Hepatocyte (in vitro differentiated cells): ENCODE measurements around the gene PCDHA4. TPM values are rescaled to one million over a fixed set of nuclear protein-coding genes. Genes with fewer than 3 reads are reported as not detected.
"Not testable (repeated sequence)": the region's sequence is repeated elsewhere in the genome, so short reads cannot be mapped to it uniquely, and the experiment has no call there.

Experiments used
- DNase-seq: peaks from one replicate; pipeline ENCODE4 v3.0.0-alpha.2; 2016; ENCODE audit warnings: low spot score
- H2AFZ ChIP-seq: fragments of 200-600 bp; sonication (generic); 2 replicates; pipeline ENCODE4 v1.6.0; 2016; ENCODE audit warnings: antibody characterized with exemption, mild to moderate bottlenecking
- H3K27ac ChIP-seq: fragments of 200-600 bp; sonication (generic); 2 replicates; pipeline ENCODE4 v1.5.1; 2016; ENCODE audit warnings: mild to moderate bottlenecking
- H3K27me3 ChIP-seq: fragments of 200-600 bp; sonication (generic); 2 replicates; pipeline ENCODE4 v1.6.1; 2016
- H3K36me3 ChIP-seq: fragments of 200-600 bp; sonication (generic); replicated peaks from 2 replicates; pipeline ENCODE4 v1.5.1; 2016; ENCODE audit warnings: low read depth; ENCODE audit not compliant: insufficient read depth
- H3K4me1 ChIP-seq: fragments of 200-600 bp; sonication (generic); 2 replicates; pipeline ENCODE4 v1.5.1; 2016; ENCODE audit warnings: mild to moderate bottlenecking, moderate library complexity; ENCODE audit not compliant: insufficient read depth
- H3K4me2 ChIP-seq: fragments of 200-600 bp; sonication (generic); 2 replicates; pipeline ENCODE4 v1.6.0; 2016
- H3K4me3 ChIP-seq: fragments of 200-600 bp; sonication (generic); 2 replicates; pipeline ENCODE4 v1.5.1; 2016; ENCODE audit warnings: mild to moderate bottlenecking
- H3K79me2 ChIP-seq: fragments of 200-600 bp; sonication (generic); 2 replicates; pipeline ENCODE4 v1.6.0; 2017; ENCODE audit warnings: mild to moderate bottlenecking
- H3K9me2 ChIP-seq: fragments of 200-600 bp; sonication (generic); replicated peaks from 2 replicates; pipeline ENCODE4 v1.6.0; 2017; ENCODE audit warnings: mild to moderate bottlenecking; ENCODE audit not compliant: insufficient read depth
- H3K9me3 ChIP-seq: fragments of 200-600 bp; sonication (generic); 2 replicates; pipeline ENCODE4 v1.5.1; 2016; ENCODE audit warnings: low read depth, mild to moderate bottlenecking
- H4K20me1 ChIP-seq: fragments of 200-600 bp; sonication (generic); 2 replicates; pipeline ENCODE4 v1.6.0; 2016; ENCODE audit warnings: mild to moderate bottlenecking; ENCODE audit not compliant: insufficient read depth, poor library complexity, severe bottlenecking
- CTCF ChIP-seq: fragments of 200-600 bp; sonication (generic); IDR thresholded peaks from 2 replicates; pipeline ENCODE4 v1.5.1; 2016; ENCODE audit warnings: antibody characterized with exemption, mild to moderate bottlenecking; ENCODE audit not compliant: poor library complexity
- EZH2 ChIP-seq: fragments of 200-600 bp; sonication (generic); IDR thresholded peaks from 2 replicates; pipeline ENCODE4 v1.6.1; 2016; ENCODE audit warnings: antibody characterized with exemption, mild to moderate bottlenecking, borderline replicate concordance
- EZH2phosphoT487 ChIP-seq: fragments of 200-600 bp; sonication (generic); IDR thresholded peaks from one replicate; pipeline ENCODE4 v1.6.1; 2018; ENCODE audit warnings: antibody characterized with exemption, mild to moderate bottlenecking, low read depth, moderate library complexity; ENCODE audit not compliant: unreplicated experiment, severe bottlenecking
- WGBS: methylation state at CpG from one replicate; pipeline ENCODE4 v1.1.6; 2016; ENCODE audit warnings: low lambda C conversion rate; ENCODE audit errors: missing lambda C conversion rate; 5-methylcytosine and 5-hydroxymethylcytosine counted together
- polyA plus RNA-seq: library from polyadenylated mRNA; unstranded; fragments of >200 nt; fragmentation: Nextera tagmentation; extraction: Ambion mirVana; gene quantifications from 2 replicates; pipeline ENCODE4 v1.2.1, GENCODE V29; 2016
- total RNA-seq: library from RNA; depleted of rRNA; stranded (reverse); fragments of >200 nt; gene quantifications from 2 replicates; pipeline ENCODE4 v1.2.3, GENCODE V29; 2014

PCDHA4 gene
- total and polyA plus RNA-seq, 2 experiments from 2014 or later = 9.1 to 30.0 TPM

- Histone ChIP-seq H2AFZ (no peak overlapping the region), H3K4me3 (no peak overlapping the region), H3K36me3 (peaks cover 2% of the 10 kb centered on the region), H3K27me3 (no peaks in the 10 kb centered on the region), H3K9me2 (no peaks in the 10 kb centered on the region), H3K4me2 (no peak overlapping the region), H3K9me3 (peaks cover 32% of the 10 kb centered on the region), H3K79me2 (no peaks in the 10 kb centered on the region), H4K20me1 (no peaks in the 10 kb centered on the region), H3K27ac (no peak overlapping the region), H3K4me1 (no peaks in the 10 kb centered on the region)
- 100% methylated on average over 26 of the region's 39 CpGs for WGBS
- TF ChIP-seq CTCF (no peak), EZH2 (no peak), EZH2phosphoT487 (no peak)
- no peak for DNase-seq
Measured at GRCh38 chr5:140796718-140797095, 10.2 kb upstream of the PCDHA4 start.

GRCh38 chr5:140800816-140801493, 5.9 kb upstream of the PCDHA4 start, which contains the start of gene PCDHA3:
PCDHA3 (plus strand) TSS chr5:140801057.
- no peak within 1 kb of the TSS for H3K27ac ChIP-seq
- no peaks in the 10 kb centered on the region for H3K4me1 ChIP-seq
- H3K9me2 ChIP-seq = no peaks in the 10 kb centered on the region
- H3K36me3 ChIP-seq = peaks cover 5% of the 10 kb centered on the region
- no peaks in the 10 kb centered on the region for H3K79me2 ChIP-seq
- H4K20me1 ChIP-seq = no peaks in the 10 kb centered on the region
- no peak within 1 kb of the TSS for H2AFZ ChIP-seq
- TF ChIP-seq EZH2phosphoT487 (no peak), EZH2 (no peak), CTCF (no peak)
- H3K4me2 ChIP-seq = no peak within 1 kb of the TSS
- no peak within 1 kb of the TSS for H3K4me3 ChIP-seq
- DNase-seq = no peak
- 96% methylated on average over 29 of the region's 29 CpGs for WGBS
- H3K9me3 ChIP-seq = peaks cover 18% of the 10 kb centered on the region
- no peaks in the 10 kb centered on the region for H3K27me3 ChIP-seq

- Histone ChIP-seq H3K4me2 (no peak overlapping the region), H3K4me3 (no peak overlapping the region), H3K9me3 (peaks cover 18% of the 10 kb centered on the region), H3K4me1 (no peaks in the 10 kb centered on the region), H3K79me2 (no peaks in the 10 kb centered on the region), H4K20me1 (no peaks in the 10 kb centered on the region), H2AFZ (no peak overlapping the region), H3K27me3 (no peaks in the 10 kb centered on the region), H3K9me2 (no peaks in the 10 kb centered on the region), H3K27ac (no peak overlapping the region), H3K36me3 (peaks cover 5% of the 10 kb centered on the region)
- no peak for DNase-seq
- TF ChIP-seq EZH2 (no peak), EZH2phosphoT487 (no peak), CTCF (no peak)
- 98% methylated on average over 16 of the region's 16 CpGs for whole genome bisulfite sequencing
Measured at GRCh38 chr5:140801494-140801841, 5.4 kb upstream of the PCDHA4 start.

GRCh38 chr5:140802381-140802780, 4.5 kb upstream of the PCDHA4 start:
- peaks cover 18% of the 10 kb centered on the region for H3K9me3 ChIP-seq

More at GRCh38 chr5:140802381-140802780, 4.5 kb upstream of the PCDHA4 start:
- H3K4me1 ChIP-seq, H3K4me3 ChIP-seq, H3K79me2 ChIP-seq, H3K36me3 ChIP-seq, H4K20me1 ChIP-seq, DNase-seq, H3K9me2 ChIP-seq, H2AFZ ChIP-seq, H3K4me2 ChIP-seq, H3K27ac ChIP-seq, H3K27me3 ChIP-seq: not testable (repeated sequence)
- 99% methylated on average over 45 of the region's 45 CpGs for WGBS
